Kidney epithelial cell (primary cell): ENCODE results near the gene TMEM178B. TPM values are rescaled to one million over a fixed set of nuclear protein-coding genes. Genes with fewer than 3 reads are reported as not detected.

Experiments used
- DNase-seq: peaks from one replicate; pipeline ENCODE4 v3.0.0-alpha.2; 2010; ENCODE audit warnings: low read depth
- H3K27me3 ChIP-seq: 2 replicates; pipeline ENCODE4 v1.6.0; 2011; ENCODE audit warnings: low read length; ENCODE audit not compliant: control insufficient read depth, insufficient read depth
- H3K36me3 ChIP-seq: 2 replicates; pipeline ENCODE4 v1.5.1; 2011; ENCODE audit warnings: low read length; ENCODE audit not compliant: control insufficient read depth, insufficient read depth
- H3K4me3 ChIP-seq: 2 replicates; pipeline ENCODE4 v1.5.1; 2011; ENCODE audit warnings: low read depth, mild to moderate bottlenecking, control low read depth, low read length
- total RNA-seq: library from RNA; depleted of rRNA; stranded (reverse); fragments of >200 nt; gene quantifications from 2 replicates; pipeline ENCODE4 v1.2.3, GENCODE V29; 2015
- TF ChIP-seq, protein P1 (sequence below): IDR thresholded peaks from 2 replicates; pipeline ENCODE4 v1.5.1; 2011; ENCODE audit warnings: mild to moderate bottlenecking, moderate library complexity, low read length, control low read depth, inconsistent platforms; ENCODE audit not compliant: insufficient read depth, poor library complexity, severe bottlenecking

The TMEM178B gene
- total RNA-seq, 1 donor from 2014 or later, result 9.7 TPM

DNA sequence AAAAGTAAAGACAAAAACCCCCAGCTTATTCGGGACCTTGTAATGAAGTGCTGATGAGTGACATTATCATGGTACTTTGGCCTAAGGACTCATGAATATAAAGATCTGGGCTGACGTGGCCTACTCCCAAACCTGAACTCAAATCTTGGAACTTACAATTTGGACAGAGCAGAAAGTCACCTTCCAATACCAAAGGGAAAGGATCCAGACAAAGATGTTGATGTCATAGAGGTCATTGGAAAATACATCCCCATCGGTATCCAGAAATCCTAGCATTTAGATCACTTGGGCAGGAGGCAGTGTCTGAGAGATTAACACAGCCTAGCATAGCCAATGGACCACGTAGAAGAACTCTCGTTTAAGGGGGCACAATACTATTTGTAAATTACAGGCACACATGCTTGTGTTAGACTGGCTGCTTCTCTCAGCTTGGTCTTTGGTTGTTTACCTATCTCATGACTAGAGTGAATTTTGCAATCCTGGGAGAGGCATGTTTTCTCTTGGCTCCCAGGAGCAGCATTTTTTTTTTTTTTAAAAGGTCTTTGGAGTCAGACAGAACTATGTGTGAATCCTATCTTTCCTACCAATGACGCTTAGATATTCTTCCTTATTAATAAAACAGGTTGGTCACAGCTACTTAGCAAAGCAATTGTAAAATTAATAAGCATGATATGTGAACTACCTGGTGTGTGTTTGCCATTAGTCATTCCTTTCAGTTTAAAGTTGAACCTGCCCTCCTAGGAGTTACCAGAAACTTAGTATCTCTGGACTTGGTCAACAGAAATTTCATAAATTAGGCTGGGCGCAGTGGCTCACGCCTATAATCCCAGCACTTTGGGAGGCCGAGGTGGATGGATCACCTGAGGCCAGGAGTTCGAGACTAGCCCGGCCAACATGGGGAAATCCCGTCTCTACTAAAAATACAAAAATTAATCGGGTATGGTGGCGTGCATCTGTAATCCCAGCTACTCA, 31.4 kb upstream of the TMEM178B start:
- Histone ChIP-seq H3K4me3 (no peak overlapping the region), H3K27me3 (no peaks in the 10 kb centered on the region), H3K36me3 (no peaks in the 10 kb centered on the region)
- no peak for DNase-seq
- TF ChIP-seq, protein P1, sequence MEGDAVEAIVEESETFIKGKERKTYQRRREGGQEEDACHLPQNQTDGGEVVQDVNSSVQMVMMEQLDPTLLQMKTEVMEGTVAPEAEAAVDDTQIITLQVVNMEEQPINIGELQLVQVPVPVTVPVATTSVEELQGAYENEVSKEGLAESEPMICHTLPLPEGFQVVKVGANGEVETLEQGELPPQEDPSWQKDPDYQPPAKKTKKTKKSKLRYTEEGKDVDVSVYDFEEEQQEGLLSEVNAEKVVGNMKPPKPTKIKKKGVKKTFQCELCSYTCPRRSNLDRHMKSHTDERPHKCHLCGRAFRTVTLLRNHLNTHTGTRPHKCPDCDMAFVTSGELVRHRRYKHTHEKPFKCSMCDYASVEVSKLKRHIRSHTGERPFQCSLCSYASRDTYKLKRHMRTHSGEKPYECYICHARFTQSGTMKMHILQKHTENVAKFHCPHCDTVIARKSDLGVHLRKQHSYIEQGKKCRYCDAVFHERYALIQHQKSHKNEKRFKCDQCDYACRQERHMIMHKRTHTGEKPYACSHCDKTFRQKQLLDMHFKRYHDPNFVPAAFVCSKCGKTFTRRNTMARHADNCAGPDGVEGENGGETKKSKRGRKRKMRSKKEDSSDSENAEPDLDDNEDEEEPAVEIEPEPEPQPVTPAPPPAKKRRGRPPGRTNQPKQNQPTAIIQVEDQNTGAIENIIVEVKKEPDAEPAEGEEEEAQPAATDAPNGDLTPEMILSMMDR, result no peak

DNA sequence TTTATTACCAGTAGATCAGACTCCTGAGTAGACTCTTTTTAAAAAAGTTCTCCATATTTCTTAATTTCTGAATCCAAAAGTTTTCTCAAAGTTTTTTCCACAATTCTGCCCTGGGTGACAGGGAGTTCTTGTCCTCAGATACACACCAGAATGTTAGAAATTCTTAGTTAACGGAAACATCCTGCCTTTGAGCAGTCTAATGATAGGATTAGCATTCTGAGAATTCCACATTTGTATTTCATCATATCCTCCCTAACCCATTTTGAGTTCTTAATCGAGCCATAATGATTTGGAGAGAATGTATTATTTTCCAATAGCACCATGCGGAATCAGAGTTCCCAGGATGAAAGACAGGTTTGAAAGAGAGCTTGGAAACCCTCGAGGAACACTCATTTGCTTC, 30.2 kb upstream of the TMEM178B start:
- H3K4me3 ChIP-seq, result no peak overlapping the region
- H3K27me3 ChIP-seq, result no peaks in the 10 kb centered on the region
- H3K36me3 ChIP-seq, result no peaks in the 10 kb centered on the region
- DNase-seq, result no peak
- TF ChIP-seq, protein P1, result no peak

DNA sequence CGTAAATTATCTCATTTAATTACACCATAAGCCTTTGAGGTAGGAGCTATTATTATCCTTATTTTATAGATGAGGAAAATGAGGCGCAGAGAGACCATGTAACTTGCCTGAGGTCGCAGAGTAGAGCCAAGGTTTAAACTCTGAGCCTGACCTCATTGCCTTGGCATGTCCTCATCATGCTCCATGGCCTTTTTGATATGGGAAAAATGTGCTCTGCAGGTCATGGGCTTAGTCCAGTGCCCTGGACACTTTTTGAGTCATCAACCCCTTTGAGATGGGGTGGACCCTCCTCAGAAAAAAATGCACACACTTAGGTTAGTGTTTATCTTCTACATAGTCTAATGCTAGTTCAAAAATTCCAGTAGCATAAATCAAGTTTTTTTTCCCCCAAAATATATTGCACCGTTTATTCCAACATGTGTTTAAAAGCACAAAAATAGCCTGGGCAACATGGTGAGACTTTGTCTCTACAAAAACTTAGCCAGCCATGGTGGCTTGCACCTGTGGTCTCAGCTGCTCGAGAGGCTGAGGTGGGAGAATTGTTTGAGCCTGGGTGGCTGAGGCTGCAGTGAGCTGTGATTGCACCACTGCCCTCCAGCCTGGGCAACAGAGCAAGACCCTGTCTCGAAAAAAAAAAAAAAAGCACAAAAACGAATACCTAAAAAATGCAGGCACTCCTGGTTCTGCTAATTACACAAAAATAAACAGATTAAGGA, 28.6 kb upstream of the TMEM178B start:
- peak; percentile 84 for DNase-seq
- Histone ChIP-seq H3K4me3 (no peak overlapping the region), H3K36me3 (no peaks in the 10 kb centered on the region), H3K27me3 (no peaks in the 10 kb centered on the region)
- TF ChIP-seq, protein P1, result no peak

DNA sequence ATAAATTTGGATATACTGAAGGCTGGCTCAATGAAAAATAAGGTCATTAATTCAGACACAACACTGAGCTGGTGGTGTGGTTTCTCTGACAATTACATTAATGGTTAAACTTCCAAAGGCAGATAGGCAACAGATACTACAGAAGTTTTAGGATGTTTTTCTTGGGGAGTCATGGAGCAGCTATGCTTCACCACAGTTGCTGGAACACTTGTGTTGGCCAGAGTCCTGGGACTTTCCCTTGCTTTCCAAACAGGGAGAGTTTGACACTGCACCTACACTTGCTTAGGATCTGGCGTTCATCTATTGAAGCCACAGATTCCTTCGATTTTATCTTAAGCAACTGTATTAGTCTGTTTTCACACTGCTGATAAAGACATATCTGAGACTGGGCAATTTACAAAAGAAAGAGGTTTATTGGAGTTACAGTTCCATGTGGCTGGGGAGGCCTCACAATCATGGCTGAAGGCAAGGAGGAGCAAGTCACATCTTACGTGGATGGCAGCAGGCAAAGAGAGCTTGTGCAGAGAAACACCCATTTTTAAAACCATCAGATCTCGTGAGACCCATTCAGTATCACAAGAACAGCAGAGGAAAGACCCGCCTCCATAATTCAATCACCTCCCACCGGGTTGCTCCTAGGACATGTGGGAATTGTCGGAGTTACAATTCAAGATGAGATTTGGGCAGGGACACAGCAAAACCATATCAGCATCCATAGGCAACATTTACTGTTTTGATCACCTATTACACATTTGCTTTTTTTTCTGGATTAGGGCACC, 27.8 kb upstream of the TMEM178B start:
- peak; percentile 85 for DNase-seq
- Histone ChIP-seq H3K27me3 (no peaks in the 10 kb centered on the region), H3K4me3 (no peak overlapping the region), H3K36me3 (no peaks in the 10 kb centered on the region)
- TF ChIP-seq, protein P1, result no peak

DNA sequence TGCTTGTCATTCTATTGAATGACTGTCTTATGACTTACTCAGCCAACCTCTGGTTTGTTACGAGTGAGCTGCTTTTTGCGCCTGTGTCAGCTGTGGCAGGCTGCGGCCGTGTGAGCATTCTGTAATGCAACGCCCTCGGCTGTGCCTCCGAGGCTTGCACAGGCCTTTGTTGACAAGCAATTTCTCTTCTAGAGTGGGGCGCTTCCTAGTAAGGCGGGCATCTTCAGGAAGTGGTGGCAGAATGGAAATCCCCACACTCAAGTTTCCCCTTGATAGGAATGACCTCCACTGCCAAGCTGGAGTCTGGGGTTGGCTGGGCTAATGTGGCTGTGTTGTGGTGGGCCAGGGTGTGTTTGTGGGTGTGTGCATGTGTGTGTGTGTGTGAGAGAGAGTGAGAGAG, 20.2 kb upstream of the TMEM178B start:
- TF ChIP-seq, protein P1, result no peak
- Histone ChIP-seq H3K27me3 (no peaks in the 10 kb centered on the region), H3K4me3 (no peak overlapping the region), H3K36me3 (no peaks in the 10 kb centered on the region)
- DNase-seq, result no peak
